Measurements from ENCODE around the gene HNF4A.

The HNF4A gene

DNA sequence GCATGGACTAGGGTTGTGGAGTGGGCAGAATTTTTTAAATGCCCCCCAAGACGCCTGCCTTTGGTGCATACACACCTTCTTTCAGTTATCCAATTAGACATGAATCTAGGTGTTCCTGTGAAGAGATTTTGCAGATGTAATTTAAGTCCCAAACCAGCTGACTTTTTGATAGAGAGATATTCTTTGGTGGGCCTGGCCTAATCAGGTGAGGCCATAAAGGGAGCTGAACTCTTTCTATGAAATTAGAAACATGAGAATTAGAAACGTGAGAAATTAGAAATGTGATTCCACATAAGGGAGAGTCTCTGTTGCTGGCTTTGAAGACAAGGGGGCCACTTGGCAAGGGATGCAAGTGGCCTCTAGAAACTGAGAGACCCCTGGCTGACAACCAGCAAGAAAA, 83.8 kb downstream of the HNF4A start:
- no peak for DNase-seq

DNA sequence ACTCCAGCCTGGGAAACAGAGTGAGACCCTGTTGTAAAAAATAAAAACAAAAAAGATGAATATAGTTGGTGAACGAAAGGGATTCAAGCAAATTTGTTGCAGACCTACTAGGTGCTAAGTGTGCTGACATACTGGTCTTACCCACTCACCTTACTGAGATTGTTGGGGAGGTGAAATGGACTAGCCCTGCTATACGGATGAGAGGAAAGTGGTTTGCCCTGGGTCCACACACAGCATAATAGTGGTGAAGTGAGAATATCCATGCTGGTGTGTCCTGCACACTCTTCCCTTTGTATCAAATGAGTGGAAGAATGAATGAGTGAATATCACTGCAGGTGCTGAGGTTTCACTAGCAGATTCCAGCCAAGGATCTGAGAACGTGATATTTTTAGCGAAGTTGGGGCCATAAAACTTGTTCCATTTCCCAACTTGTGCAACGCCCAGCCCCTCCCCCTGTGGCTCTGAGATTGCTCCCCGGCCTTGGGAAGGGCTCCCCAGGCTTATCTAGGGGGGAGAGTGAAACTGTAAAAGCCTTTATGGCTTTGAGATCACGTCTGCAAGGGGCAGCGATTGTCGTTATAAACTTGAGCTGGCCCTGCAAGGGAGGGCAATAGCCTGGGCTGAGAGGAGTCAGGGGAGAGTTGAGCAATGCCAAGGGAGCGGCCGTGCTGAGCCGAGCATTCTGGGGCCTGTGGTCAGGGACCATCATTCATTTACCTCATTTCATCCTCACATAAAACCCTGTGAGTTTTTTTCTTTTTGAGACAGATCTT, 87.0 kb downstream of the HNF4A start:
- DNase-seq, result no peak

GRCh38 chr20:44445742-44446710, 90.5 kb downstream of the HNF4A start:
- DNase-seq, result no peak

- no peak for DNase-seq
These were observed 92.4 kb downstream of the HNF4A start for GRCh38 chr20:44447827-44448419.

GRCh38 chr20:44448753-44449546, 93.5 kb downstream of the HNF4A start:
- no peak for DNase-seq

DNA sequence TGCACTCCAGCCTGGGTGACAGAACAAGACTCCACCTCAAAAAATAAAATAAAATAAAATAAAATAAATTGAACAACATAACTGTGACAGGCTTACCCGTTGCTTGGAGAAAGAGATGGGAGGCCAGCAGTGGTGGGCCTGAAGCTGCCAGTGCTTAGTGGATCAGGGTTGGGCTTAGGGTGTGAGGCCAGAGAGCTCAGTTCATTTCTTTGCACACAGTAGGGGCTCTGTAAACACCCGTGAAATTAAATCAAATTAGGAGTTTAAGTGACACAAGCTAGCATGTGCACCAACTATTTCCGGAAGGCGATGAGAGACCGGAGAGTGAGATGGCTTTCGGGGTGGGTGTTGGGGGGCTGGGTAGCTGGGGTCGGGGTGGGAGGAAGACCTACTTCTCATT, 94.4 kb downstream of the HNF4A start:
- no peak for DNase-seq

DNA sequence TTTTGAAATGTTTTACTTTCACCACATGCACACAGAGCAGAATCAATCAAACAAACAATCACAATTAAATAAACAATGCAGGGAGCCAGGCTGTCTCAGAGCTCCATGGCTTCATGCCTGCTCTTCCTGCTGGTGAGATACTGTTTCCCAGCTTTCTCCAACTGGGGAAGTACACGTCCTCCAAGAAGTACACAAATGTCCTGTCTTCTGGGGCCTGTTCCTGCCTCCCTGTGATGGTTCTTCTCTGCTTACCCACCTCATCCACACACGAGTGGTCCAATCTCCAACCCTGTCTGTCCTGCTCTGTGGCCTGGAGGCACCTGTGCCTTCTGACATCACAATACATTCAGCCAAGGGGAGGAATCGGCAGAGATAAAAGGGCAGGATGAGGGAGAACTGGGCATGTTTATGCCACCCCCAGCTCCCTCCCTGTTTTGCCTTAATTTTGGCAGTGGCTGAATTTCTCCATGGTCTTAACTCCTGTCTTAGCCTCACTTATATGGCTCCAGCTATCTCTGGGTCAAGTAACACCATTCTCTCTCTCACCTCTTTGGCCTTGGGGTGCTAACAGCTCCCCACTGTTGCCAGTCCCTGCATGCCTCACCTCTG, 94.9 kb downstream of the HNF4A start:
- DNase-seq, result no peak

DNA sequence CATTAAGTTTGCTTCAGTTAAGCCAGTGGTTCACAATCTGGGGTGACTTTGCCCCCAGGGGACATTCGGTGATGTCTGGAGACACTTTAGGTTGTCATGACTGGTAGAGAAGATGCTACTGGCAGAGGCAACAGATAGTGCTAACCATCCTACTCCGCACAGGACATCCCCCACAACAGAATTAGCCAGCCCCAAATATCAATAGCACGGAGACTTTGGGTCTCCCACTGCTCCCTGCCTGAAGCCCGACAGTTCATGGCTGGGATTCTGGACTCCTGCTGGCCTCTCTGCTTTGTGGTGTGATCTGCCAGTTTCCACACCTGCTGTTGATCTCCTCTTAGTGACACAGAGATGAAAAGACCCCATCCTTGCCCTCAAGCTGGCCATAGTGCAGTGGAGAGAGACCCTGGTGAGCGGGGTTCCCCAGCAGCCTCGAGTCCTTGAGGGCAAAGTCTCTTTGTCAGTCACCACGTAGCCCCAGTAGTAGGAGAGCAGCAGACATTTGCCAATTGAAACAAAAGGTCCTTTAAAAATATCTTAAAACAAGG, 95.5 kb downstream of the HNF4A start:
- DNase-seq, result no peak

DNA sequence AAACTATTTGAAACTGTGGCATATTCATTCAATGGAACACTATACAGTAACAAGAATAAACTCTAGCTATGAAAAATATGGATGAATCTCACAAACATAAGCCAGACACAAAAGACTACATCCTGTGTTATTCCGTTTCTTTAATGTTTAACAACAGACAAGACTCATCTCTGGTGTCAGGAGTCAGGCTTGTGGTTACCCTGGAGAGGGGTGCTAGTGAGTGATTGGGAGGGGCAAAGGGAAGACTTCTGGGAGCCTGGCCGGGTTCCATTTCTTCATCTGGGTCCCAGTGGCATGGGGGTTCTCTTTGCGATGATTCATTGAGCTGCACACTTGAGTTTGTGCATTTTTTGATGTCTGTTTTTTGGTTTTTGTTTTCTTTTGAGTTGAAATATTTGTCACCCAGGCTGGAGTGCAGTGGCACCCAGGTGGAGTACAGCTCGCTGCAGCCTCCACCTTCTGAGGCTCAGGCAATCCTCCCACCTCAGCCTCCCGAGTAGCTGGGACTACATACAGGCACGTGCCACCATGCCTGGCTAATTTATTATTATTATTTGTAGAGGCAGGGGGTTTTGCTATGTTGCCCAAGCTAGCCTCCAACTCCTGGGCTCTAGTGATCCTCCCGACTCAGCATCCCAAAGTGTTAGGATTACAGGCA, 98.9 kb downstream of the HNF4A start:
- DNase-seq, result no peak

DNA sequence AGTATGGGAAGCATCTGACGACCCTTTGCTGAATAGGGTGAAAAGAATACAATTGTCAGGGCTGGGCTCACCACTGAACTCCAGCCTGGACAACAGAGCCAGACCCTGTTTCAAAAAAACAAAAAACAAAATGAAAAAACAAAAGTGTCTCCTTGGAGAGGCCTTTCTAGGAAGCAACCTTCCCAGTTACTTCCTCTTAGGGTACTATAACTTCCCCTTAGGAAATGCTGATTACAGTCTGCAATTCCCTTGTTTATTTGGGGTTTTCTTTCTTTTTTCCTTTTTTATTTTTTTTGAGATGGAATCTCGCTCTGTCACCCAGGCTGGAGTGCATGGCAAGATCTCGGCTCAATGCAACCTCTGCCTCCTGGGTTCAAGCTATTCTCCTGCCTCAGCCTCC, 99.6 kb downstream of the HNF4A start:
- DNase-seq, result no peak

GRCh38 chr20:44456611-44457010, 101.1 kb downstream of the HNF4A start:
- DNase-seq, result no peak

DNA sequence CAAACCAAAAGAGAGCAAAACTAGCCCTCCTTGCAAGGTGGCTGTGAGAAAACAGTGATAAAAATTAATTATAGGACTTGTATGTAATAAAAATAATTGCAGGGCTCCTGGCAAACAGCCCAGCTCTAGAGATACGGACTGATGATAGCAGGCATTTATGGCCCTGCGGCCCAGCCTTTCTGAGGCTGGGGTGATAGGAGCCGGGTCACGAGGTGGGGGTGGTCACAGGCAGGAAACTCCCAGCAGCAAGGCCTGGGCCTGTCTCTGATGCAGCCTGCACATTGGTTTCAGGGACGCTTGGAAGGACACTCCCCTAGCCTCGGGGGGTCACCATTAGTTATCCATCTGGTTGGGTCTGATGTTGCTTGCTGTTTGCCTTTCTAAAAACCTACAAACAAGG, 101.5 kb downstream of the HNF4A start:
- DNase-seq, result no peak

- DNase-seq, result no peak
These were observed 103.8 kb downstream of the HNF4A start for GRCh38 chr20:44459271-44459670.

GRCh38 chr20:44460795-44461141, 105.3 kb downstream of the HNF4A start:
- no peak for DNase-seq

DNA sequence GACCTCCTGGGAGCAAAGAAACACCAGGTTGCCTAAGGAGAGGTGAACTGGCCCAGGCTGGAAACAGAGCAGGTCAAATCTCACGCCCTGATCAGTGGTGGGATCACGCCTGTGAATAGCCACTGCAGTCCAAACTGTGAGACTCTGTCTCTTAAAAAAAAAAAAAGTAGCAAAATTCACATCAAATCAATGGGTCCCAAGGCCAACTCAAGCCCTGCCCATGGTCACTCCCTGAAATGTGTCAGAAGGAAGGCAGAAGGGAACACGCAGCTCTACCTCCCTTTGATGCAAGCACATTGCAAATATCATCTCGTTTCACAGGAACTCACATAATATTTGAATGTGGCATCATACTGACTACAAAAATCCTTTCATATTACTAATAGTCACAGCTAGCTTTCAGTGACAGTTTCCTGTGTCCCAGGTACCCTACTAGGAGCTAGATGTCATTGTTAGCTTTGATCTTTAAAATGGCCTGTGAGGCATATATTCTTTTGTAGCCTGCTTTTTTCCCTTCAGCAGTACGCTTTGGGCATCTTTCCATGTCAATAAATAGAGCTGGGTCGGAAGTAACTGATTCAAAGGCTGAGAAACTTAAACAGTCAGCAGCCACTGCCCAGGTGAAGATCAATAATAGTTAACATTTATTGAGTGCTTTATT, 105.8 kb downstream of the HNF4A start:
- DNase-seq, result no peak

GRCh38 chr20:44461803-44462174, 106.3 kb downstream of the HNF4A start:
- no peak for DNase-seq

DNA sequence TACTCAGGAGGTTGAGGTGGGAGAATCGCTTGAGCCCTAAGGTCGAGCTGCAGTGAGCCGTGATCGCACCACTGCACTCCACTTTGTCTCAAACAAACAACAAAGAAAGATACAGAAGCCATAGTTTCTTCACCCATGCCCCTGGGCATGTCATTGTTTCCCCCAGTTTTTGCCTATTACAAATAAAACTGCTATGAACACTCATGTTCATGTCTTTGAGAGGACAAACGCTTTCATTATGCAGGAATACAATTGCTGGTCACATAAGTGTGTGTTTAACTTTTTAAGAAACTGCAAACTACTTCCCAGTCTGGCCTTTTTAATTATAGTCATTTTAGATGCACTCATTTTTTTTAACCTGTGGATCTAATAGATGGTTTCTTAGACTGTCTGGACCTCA, 108.0 kb downstream of the HNF4A start:
- no peak for DNase-seq

DNA sequence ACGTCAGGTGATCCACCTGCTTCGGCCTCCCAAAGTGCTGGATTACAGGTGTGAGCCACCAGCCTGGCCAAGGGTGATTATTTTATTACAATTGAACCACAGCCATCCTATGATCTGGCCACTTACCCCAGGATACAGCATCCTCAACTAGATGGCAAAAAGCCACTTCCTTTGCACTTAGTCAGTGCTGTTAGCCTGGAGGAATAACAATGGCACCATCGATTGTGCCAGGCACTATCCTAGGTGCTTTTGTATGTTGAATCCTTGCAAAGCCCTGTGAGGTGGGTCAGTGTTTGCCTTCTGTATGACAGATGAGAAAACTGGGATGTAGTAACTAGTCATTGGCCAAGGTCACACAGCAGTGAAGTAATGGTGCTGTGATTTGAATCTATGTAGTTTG, 109.0 kb downstream of the HNF4A start:
- DNase-seq, result no peak

DNA sequence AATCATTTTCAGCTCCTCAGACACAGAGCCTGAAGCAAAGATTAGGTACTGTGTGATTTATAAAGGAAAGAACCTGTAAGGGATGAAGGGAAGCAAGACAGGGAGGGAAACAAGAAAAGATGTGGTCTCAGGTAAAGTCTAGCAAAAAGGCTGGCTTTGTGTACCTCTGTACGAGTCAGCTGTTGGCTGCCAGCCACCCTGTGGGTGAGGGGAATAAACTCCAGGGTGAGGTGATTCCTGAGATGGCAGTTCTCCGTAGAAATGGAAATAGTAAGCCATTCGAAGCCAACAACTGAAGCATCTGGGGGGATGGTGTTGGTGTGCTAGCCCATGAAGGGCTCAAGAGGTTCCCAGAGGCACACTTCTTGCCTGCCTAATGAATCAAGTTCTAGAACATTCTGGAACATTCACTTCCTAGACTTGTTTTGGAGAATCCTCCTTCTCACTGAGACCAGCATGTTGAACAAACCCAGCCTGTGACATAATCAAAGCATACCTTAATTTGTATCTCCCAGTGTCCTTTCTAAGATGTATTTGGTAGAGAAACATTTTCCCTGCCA, 109.6 kb downstream of the HNF4A start:
- DNase-seq, result no peak

Measured in anterior cingulate cortex (tissue), 58 donors.